Muscle layer of colon (tissue), 2 donors: ENCODE measurements around the gene WDR36.

Experiments used
- H3K27ac ChIP-seq: one replicate; pipeline ENCODE4 v1.7.0; 2013; ENCODE audit warnings: low read depth, mild to moderate bottlenecking, low read length, moderate library complexity
- H3K27me3 ChIP-seq, 2 donors: one replicate each; pipeline ENCODE4 v1.7.0; 2013; ENCODE audit warnings: low read length in 2 of 2, mild to moderate bottlenecking in 2 of 2; ENCODE audit not compliant: insufficient read depth in 2 of 2, control insufficient read depth in 1 of 2
- H3K36me3 ChIP-seq: one replicate; pipeline ENCODE4 v1.7.0; 2013; ENCODE audit warnings: mild to moderate bottlenecking, low read length; ENCODE audit not compliant: insufficient read depth
- H3K4me1 ChIP-seq: one replicate; pipeline ENCODE4 v1.7.0; 2013; ENCODE audit warnings: mild to moderate bottlenecking, low read length; ENCODE audit not compliant: insufficient read depth
- H3K4me3 ChIP-seq, 2 donors: one replicate each; pipeline ENCODE4 v1.7.0; 2013; ENCODE audit warnings: low read length in 2 of 2, low read depth in 1 of 2, mild to moderate bottlenecking in 1 of 2, moderate library complexity in 1 of 2
- H3K9ac ChIP-seq: one replicate; pipeline ENCODE4 v1.7.0; 2013; ENCODE audit warnings: low read length
- H3K9me3 ChIP-seq: one replicate; pipeline ENCODE4 v1.7.0; 2013; ENCODE audit warnings: mild to moderate bottlenecking, low read length
- donor health status: abdominal sarcoma.
- donor health status: Adenocarcinoma of cecum.

The WDR36 gene

GRCh38 chr5:111107371-111107770 is 15.2 kb downstream of the WDR36 start:
- H3K27ac ChIP-seq: no peak overlapping the region
- H3K4me1 ChIP-seq: no peaks in the 10 kb centered on the region
- no peak overlapping the region for H3K4me3 ChIP-seq
- H3K27me3 ChIP-seq: no peaks in the 10 kb centered on the region
- peaks cover 62% of the 10 kb centered on the region for H3K36me3 ChIP-seq
- no peaks in the 10 kb centered on the region for H3K9me3 ChIP-seq
- H3K9ac ChIP-seq: no peak overlapping the region

GRCh38 chr5:111111956-111112355 is 19.8 kb downstream of the WDR36 start:
- H3K4me1 ChIP-seq: no peaks in the 10 kb centered on the region
- H3K9ac ChIP-seq: no peak overlapping the region
- H3K27ac ChIP-seq: no peak overlapping the region
- peaks cover 37% of the 10 kb centered on the region for H3K36me3 ChIP-seq
- H3K9me3 ChIP-seq: no peaks in the 10 kb centered on the region
- no peaks in the 10 kb centered on the region for H3K27me3 ChIP-seq
- H3K4me3 ChIP-seq: no peak overlapping the region

- H3K9ac ChIP-seq: no peak overlapping the region
- H3K4me1 ChIP-seq: no peaks in the 10 kb centered on the region
- no peaks in the 10 kb centered on the region for H3K27me3 ChIP-seq
- peaks cover 32% of the 10 kb centered on the region for H3K36me3 ChIP-seq
- H3K4me3 ChIP-seq: no peak overlapping the region
- no peak overlapping the region for H3K27ac ChIP-seq
- no peaks in the 10 kb centered on the region for H3K9me3 ChIP-seq
Observed at GRCh38 chr5:111113678-111114077, 21.5 kb downstream of the WDR36 start.

DNA sequence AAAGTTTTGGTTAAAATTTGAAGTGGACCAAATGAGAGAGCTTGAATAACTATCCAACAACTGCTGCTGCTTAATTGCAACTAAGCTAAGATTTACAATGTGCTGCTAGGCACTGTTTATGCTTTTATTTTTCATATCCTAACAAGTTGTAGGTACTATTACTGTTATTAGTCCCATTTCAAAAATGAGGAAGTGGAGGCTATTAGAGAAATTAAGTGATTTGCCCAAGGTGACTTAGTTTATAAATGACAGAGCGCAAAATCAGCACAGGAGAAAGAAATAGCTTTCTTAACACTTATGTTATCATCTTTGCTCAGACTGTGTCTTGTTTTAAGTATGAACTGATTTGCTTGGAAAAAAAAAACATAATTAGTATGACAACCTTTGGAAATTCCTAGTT is 23.1 kb downstream of the WDR36 start:
- no peaks in the 10 kb centered on the region for H3K9me3 ChIP-seq

GRCh38 chr5:111116550-111116949 is 24.4 kb downstream of the WDR36 start:
- H3K9ac ChIP-seq: no peak overlapping the region
- peaks cover 28% of the 10 kb centered on the region for H3K36me3 ChIP-seq
- H3K4me1 ChIP-seq: peaks cover 7% of the 10 kb centered on the region
- no peak overlapping the region for H3K27ac ChIP-seq
- H3K4me3 ChIP-seq: no peak overlapping the region
- no peaks in the 10 kb centered on the region for H3K27me3 ChIP-seq
- H3K9me3 ChIP-seq: no peaks in the 10 kb centered on the region

More for the DNA sequence above, 23.1 kb downstream of the WDR36 start:
- no peaks in the 10 kb centered on the region for H3K27me3 ChIP-seq
- H3K4me3 ChIP-seq: no peak overlapping the region
- H3K9ac ChIP-seq: no peak overlapping the region
- H3K27ac ChIP-seq: no peak overlapping the region
- H3K36me3 ChIP-seq: peaks cover 35% of the 10 kb centered on the region
- H3K4me1 ChIP-seq: peaks cover 7% of the 10 kb centered on the region

GRCh38 chr5:111117136-111117535 is 25.0 kb downstream of the WDR36 start:
- no peaks in the 10 kb centered on the region for H3K9me3 ChIP-seq
- H3K9ac ChIP-seq: no peak overlapping the region
- H3K4me3 ChIP-seq: no peak overlapping the region
- peaks cover 7% of the 10 kb centered on the region for H3K4me1 ChIP-seq
- peaks cover 34% of the 10 kb centered on the region for H3K36me3 ChIP-seq
- no peaks in the 10 kb centered on the region for H3K27me3 ChIP-seq
- H3K27ac ChIP-seq: no peak overlapping the region

GRCh38 chr5:111119221-111119620 is 27.1 kb downstream of the WDR36 start:
- Histone ChIP-seq H3K27ac (no peak overlapping the region), H3K4me3 (no peak overlapping the region), H3K9me3 (no peaks in the 10 kb centered on the region), H3K4me1 (peaks cover 7% of the 10 kb centered on the region), H3K36me3 (peaks cover 36% of the 10 kb centered on the region), H3K9ac (no peak overlapping the region), H3K27me3 (no peaks in the 10 kb centered on the region)

DNA sequence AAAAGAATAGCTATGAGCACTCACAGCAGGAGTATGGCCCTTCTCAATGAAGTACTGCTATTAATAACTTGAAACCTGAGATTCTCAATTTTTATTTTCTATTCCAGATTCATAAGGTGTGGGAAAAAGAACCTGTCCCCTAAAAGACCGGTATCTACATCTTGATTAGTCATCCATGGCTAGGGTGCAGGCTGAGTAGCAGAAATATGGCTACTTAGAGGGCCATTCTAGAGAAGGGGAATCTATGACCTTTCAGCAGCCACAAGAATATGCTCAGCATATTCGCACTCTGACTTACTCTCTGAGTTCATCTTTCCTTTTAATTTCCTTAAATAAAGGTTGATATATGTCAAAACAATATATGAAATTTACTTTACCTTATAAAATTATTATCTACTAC is 27.7 kb downstream of the WDR36 start:
- H3K27me3 ChIP-seq: no peaks in the 10 kb centered on the region
- H3K4me3 ChIP-seq: no peak overlapping the region
- no peak overlapping the region for H3K27ac ChIP-seq
- H3K9me3 ChIP-seq: no peaks in the 10 kb centered on the region
- H3K9ac ChIP-seq: no peak overlapping the region
- H3K36me3 ChIP-seq: peaks cover 33% of the 10 kb centered on the region
- H3K4me1 ChIP-seq: peaks cover 7% of the 10 kb centered on the region

- H3K36me3 ChIP-seq: peaks cover 33% of the 10 kb centered on the region
- H3K9ac ChIP-seq: no peak overlapping the region
- no peak overlapping the region for H3K27ac ChIP-seq
- H3K4me1 ChIP-seq: peaks cover 7% of the 10 kb centered on the region
- no peaks in the 10 kb centered on the region for H3K27me3 ChIP-seq
- no peak overlapping the region for H3K4me3 ChIP-seq
- no peaks in the 10 kb centered on the region for H3K9me3 ChIP-seq
Observed at GRCh38 chr5:111120911-111121310, 28.8 kb downstream of the WDR36 start.

- Histone ChIP-seq H3K4me3 (no peak overlapping the region), H3K4me1 (peaks cover 7% of the 10 kb centered on the region), H3K9ac (no peak overlapping the region), H3K9me3 (no peaks in the 10 kb centered on the region), H3K27me3 (no peaks in the 10 kb centered on the region), H3K36me3 (peaks cover 43% of the 10 kb centered on the region), H3K27ac (no peak overlapping the region)
Observed at GRCh38 chr5:111121926-111122325, 29.8 kb downstream of the WDR36 start.

DNA sequence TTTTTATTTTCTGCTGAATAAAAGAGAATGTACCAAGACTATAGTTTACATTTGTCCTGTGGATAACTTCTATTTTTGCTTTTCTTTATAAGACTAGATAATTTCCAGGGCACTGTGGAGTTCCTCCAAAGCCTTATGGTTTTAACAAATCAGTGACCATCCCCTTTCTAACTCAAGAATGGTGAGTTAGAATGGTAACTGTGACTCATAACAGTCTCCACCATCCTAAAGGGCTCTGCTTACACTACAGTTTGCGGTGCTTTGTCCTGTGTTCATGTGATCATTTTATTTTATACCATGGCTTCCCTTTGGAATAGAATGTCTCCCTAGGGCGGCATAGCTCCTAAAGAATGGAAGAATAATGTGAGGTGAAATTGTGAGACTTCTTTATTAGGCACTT is 30.2 kb downstream of the WDR36 start:
- Histone ChIP-seq H3K36me3 (peaks cover 44% of the 10 kb centered on the region), H3K9ac (no peak overlapping the region), H3K9me3 (no peaks in the 10 kb centered on the region), H3K27ac (no peak overlapping the region), H3K27me3 (no peaks in the 10 kb centered on the region), H3K4me3 (no peak overlapping the region), H3K4me1 (peaks cover 7% of the 10 kb centered on the region)

DNA sequence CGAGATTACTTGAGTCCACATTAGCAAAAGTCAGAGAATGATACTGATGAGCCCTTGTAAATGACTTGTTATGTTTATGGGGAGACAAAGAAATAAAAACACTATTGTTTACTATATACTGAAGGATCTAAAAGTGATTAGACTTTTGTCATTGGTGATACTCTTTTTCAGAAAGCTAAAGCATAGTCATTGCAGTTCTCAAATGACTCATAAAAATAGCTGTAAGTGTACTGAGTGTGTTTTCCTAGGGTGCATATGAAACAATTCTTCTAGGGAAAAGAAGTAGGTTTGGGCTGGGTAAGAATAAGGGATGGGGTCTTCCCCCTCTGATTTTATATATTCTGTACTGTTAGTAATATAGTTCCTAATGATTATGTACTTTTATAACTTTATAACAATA is 32.6 kb downstream of the WDR36 start:
- Histone ChIP-seq H3K4me1 (no peaks in the 10 kb centered on the region), H3K9me3 (no peaks in the 10 kb centered on the region), H3K27ac (no peak overlapping the region), H3K4me3 (no peak overlapping the region), H3K36me3 (peaks cover 36% of the 10 kb centered on the region), H3K9ac (no peak overlapping the region), H3K27me3 (no peaks in the 10 kb centered on the region)
